GM23248 (cell line): ENCODE measurements around the gene QDPR.

Experiments
- EZH2 ChIP-seq: fragments of 200-600 bp; sonication (generic); IDR thresholded peaks from 2 replicates; pipeline ENCODE4 v1.6.1; 2018; ENCODE audit warnings: antibody characterized with exemption, mild to moderate bottlenecking; ENCODE audit not compliant: insufficient read depth, poor library complexity, severe bottlenecking
- EZH2phosphoT487 ChIP-seq: fragments of 200-600 bp; sonication (generic); IDR thresholded peaks from 2 replicates; pipeline ENCODE4 v1.6.1; 2018; ENCODE audit warnings: antibody characterized with exemption, moderate library complexity, mild to moderate bottlenecking, low read depth; ENCODE audit not compliant: insufficient read depth

- no peak for TF ChIP-seq EZH2phosphoT487
- TF ChIP-seq EZH2: no peak
These were observed 15.0 kb upstream of the QDPR start for GRCh38 chr4:17526695-17527477.
